Hematopoietic multipotent progenitor cell treated with erythropoietin and hydrocortisone succinate and interleukin-3 and kit ligand, for 17 days (in vitro differentiated cells): ENCODE results near the gene DRC1.

Experiments used
- DNase-seq: peaks from one replicate; pipeline ENCODE4 v3.0.0-alpha.2; 2015; ENCODE audit warnings: low spot score

Gene DRC1

GRCh38 chr2:26493566-26493965, 91.8 kb downstream of the DRC1 start:
- DNase-seq = no peak

DNA sequence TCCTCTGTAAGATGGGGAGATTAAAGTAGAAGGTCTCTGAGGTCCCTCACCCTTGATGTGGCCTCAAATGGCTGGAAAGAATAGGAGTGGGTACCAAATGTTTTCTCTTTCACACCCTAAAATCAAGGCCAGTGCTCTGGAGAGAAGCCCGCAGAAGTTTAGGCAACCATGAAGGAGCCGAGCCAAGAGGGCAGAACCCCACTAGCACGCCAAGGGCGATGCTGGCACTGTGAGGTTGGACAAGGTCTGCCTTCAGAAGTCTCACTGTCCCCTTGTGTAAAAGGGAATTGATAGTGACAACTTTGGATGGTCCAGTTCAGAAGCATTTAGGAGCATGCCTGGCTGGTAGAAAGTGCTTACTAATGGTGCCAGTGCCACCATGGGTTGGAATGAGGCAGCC, 92.5 kb downstream of the DRC1 start:
- no peak for DNase-seq

GRCh38 chr2:26494891-26495290, 93.2 kb downstream of the DRC1 start:
- DNase-seq = no peak

DNA sequence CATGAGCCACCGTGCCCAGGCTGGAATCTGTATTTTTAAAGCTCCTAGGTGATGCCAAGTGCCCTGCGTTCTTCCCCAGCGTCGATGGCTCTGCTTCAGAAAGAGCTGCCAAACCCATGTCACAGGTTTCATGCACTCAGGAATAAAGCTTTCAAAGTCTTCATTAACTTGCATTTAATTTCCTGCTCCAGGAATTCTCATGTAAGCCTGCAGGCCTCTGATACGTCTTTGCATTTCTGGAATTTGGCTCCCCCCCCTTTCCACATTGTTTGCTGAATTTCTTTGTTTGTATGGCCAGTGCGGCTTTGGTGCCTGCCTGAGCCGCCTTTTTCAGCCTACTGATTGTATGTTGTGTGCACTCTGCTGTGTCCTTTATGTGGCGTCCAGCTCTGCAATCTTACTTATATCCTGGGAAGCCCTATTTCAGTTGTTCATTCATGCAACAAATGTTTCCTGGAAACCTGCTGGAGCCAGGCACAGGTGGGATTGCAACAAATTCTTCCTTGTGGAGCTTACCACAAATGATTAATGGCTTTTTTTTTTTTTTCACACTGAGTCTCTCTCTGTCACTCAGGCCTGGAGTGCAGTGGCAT, 94.1 kb downstream of the DRC1 start:
- no peak for DNase-seq

- no peak for DNase-seq
Observed at GRCh38 chr2:26500406-26500805, 98.7 kb downstream of the DRC1 start.

GRCh38 chr2:26503231-26503880, 101.6 kb downstream of the DRC1 start:
- DNase-seq = peak; percentile 61

GRCh38 chr2:26504002-26504401, 102.3 kb downstream of the DRC1 start:
- DNase-seq = no peak

DNA sequence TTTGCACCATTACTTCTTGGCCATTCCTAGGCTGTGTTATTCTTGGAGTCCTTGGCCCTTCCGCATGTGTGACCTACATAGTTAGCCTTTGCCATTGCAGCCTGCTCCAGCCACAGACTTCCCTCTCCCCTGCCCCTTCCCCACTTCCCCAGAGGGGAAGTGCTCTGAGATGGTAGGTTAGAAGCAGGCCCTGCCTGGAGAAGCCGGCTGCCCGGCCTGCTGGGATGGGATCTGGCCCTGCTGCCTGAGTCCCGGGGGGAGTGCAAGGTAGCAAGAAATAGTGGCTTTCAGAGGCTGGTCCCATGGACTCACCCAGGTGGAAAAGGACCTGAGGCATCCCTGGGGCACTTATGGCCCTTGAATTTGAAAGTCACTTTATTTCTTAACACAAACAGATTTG, 104.6 kb downstream of the DRC1 start:
- DNase-seq = no peak
